NCI-H1436 treated with DMSO at 0.1 percent for 48 hours (cell line): ENCODE measurements around the gene SORCS2.

Experiments
- DNase-seq: peaks from one replicate; lab custom pipeline; 2025; lab: John Stamatoyannopoulos, UW

Gene SORCS2

DNA sequence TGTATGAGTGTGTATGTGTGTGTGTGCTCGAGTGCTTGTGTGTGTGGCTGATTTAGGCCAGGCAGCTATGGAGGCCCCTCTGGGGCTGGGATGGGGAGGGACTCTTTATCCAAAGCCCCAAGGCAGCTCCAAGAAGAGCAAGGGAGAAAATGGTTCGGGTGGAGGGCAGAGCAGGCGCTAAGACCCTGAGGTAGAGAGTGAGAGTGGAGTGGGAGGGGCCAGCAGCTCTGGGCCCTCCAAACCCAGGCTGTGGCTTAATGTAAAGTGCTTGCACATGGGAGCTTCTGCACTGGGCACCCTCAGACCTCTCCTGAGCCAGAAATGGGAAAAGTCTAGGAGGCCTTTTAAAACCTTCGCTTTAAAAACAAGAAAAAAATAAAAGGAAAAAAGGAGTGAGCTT is 475.9 kb downstream of the SORCS2 start:
- DNase-seq = no peak

DNA sequence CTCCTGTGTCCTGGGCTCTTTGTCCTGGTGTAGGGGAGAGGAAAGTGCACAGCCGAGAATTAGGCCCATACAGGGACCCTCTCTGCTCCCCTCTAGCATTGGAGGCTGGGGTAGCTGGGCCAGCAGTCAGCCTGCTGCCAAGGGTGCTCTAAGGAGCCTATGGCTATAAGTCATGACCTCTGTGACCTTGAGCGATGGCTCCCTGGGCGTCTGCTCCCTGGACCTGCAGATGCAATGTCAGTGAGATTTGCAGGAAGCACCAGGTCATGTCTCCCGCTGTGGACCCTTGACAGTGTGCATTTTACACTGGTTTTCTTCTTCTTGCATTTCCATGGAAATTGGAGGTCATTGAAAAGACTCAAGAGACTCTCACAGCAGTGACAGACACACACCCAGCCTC is 476.5 kb downstream of the SORCS2 start:
- DNase-seq = no peak

DNA sequence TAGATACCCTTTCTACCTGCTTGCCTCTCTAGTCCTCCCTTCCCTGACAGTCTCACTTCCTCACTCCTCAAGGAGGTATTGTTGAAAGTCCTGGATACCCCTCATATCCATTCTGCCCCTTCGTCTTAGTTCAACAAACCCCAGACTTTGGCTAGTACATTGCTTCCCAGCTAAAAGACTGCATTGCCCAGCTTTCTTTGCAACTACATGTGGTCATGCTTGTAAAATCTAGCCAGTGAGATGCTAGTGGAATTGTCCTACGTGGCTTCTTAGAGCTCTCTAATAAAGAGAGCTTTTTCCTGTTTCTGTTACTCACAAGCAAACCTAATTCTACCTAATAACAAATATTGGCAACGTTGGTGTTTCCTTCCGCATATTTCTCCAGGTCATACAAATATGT is 480.3 kb downstream of the SORCS2 start:
- DNase-seq = no peak

DNA sequence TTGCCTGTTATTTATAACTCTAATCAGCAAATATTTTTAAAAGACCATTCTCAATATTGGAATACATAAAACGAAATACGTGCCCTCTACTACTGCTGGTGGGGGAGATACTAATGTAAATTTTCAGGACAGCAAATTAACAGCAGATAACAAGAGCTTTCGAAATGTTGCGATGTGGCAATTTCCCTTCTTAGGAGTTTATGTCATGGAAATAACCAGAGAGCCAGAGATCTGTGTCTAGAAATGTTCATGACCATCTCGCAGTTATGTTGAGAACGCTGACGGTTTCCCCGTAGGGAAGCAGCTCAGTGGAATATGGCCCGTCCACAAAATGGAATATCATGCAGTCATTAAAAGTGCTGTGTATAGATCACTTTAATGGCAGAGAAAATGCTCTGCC is 480.8 kb downstream of the SORCS2 start:
- DNase-seq = no peak

DNA sequence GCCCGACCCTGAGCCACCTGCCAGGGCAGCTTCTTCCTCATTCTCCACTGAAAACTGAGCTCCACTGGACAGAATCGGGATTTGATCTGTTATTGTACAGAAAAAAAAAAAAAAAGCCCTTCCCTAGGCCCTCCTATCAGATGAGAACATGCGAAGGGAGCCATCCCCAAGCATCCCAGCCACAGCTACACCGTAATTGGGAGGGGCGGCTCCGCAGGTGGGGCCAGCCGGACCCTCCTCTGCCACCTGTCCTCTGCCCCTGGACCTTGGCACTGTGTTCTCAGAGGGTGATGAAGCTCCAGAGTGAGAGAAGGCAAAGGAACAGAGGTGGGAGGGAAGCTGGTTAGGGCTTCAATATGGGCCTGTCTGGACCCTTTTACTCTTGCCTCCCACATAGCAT is 482.4 kb downstream of the SORCS2 start:
- no peak for DNase-seq

DNA sequence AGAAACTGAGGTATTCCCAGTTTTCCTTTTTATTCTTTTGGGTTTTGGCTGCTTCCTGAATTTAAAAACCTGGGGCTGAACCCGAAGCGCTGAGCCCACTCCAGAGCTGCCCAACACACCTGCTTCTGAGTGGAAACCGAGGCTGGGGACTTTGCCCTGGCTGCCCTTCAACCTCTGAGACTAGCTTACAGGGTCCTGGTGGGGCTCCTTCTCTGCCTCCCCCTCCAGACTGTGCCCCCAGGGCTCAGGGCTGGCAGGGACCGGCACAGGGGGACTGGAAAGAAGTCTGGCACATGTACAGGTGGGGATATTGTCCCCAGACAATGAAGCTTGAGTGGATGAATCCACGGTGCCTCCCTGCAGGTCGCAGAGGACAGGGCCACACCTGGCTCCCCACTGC is 482.8 kb downstream of the SORCS2 start:
- no peak for DNase-seq

DNA sequence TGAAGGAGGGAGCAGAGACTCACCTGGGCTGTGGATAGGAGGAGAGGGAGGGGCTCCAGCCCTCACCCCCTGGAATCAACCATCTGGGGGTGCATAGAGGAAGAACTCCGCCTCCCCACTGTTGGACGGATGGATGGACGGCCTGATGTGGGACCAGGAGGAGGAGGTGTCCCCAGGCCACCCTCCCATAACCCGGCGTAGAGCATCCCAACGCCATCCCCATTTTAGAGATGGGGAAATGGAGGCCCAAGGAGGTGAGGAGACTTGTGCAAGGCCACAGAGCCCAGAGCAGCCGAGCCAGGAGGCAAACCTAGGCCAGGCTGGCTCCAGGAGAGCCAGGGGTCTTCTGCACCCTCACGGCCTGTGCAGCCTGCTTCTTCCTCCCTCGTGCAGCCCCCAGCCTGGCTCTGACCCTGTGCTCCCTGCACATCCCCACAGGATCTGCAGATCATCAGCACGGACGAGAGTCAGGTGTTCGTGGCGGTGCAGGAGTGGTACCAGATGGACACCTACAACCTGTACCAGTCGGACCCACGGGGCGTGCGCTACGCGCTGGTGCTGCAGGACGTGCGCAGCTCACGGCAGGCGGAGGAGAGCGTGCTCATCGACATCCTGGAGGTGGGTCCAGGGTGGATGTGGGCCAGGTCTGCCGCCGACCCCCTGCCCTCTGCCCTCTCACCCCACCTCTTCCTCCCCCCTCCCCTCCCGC is 483.4 kb downstream of the SORCS2 start:
- no peak for DNase-seq

DNA sequence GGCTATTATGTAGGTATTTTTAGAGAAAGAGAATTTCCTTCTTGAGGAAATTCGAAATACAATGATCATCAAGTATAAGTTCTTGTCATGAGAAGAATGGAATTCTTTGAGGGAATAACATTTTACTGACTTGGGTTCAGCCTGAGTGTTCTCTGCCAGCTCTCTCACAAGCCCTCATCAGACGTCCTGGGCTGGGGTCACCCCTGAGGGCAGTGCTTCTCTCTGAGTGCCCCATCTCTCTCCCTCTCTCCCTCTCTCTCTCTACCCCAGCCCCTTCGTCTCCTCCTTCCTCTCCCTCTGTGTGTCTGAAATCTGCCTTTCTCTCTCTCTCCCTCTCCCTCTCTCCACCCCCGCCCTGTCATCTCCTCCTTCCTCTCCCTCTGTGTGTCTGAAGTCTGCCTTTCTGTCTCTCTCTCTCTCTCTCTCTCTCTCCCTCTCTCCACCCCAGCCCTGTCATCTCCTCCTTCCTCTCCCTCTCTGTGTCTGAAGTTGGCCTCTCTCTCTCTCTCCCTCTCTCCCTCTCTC is 484.1 kb downstream of the SORCS2 start:
- no peak for DNase-seq

DNA sequence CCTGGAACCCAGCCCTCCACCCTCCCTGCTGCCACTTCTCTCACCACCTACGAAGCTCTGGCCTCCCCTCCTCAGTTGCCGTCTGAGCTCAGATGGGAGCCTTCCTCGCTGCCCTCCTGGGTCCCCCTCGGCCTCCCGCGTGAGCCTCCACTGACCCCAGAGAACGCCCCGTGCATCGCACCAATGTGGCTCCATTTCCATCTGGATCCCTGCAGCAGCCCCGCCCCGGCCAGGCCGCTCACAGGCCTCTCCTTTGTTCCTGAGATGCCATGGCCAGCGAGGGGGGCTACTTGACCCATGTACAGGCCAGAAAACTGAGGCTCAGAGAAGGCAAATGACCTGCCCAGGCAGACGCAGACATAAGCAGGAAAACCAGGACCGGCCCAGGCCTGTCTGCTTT is 484.7 kb downstream of the SORCS2 start:
- DNase-seq = no peak

DNA sequence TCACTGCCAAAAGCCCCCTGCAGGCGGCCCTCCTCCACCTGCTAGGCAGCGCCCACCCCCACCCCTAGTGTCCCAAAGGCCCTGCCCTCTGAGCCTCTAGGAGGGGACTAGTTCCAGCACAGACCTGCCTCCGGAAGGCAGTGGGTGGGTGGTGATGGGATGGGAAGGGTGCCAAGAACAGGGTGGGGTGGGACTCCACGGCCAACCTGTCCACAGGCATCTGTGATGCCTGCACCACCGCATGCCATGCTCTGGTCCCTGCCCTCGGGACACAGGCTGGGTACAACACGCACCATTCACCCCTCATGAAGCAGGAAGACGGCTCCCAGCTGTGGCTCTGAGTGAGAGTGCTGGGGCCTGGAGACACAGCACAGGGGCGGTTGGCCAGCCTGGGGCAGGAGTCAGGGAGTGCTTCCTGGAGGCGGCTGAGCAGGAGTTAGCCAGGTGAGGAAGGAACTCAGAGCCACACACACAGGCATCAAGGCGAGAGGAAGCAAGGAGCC is 485.5 kb downstream of the SORCS2 start:
- DNase-seq = no peak

DNA sequence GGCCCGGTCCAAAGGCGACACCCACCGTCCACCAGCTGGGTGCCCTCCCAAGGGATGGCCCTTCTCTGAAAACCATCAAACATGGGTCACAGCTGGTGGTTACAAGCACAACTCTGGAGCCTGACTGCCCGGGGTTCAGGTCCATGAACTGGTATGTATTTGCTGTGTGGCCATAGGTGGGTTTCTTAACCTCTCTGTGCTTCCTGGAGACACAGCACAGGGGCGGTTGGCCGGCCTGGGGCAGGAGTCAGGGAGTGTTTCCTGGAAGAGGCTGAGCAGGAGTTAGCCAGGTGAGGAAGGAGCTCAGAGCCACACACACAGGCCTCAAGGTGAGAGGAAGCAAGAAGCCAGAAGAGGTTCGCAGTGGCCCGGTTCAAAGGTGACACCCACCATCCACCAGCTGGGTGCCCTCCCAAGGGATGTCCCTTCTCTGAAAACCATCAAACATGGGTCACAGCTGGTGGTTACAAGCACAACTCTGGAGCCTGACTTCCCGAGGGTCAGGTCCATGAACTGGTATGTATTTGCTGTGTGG is 486.0 kb downstream of the SORCS2 start:
- no peak for DNase-seq

DNA sequence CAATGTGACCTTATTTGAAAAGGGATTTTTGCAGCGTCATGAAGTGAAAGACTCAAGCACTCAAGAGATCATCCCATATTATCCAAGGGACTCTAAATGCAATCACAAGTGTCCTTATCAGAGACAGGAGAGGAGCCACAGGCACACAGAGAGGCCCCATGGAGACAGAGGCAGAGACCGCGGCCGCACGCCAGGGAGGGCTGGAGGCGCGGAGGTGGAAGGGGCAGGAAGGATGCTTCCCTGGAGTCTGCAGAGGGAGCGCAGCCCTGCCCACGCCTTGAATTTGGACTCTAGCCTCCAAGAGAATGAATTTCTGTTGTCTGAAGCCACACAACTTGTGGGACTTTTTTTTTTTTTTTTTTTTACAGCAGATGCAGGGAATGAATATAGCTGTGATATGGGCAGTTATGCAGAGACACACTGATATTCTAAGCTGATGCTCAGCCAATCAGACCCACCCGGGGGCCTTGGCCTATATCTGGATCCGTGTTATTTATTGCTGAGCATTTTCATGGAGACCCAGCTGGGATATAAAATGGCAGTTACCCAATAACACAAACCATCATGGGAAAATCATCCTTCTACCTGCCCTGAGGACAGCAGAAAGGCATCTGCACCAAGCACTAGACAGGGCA is 487.2 kb downstream of the SORCS2 start:
- DNase-seq = no peak

DNA sequence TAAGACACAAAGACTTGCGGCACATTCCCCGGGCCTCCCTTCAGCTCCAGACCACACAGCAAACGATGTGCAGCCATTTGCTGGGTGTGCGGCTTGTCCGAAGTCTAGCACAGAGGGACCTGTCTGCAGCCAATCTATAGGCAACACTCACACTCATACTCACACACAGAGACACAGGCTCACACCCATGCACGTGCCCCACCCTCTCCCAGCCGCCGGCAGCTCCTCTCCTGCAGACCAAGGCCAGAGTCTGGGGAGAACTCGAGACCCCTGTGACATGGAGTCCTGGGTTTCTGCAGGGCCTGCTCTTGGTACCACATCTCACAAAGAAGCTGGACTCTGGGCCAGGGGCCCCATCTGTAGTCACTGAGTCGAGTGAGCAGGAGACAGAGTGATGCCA is 487.8 kb downstream of the SORCS2 start:
- DNase-seq = no peak

DNA sequence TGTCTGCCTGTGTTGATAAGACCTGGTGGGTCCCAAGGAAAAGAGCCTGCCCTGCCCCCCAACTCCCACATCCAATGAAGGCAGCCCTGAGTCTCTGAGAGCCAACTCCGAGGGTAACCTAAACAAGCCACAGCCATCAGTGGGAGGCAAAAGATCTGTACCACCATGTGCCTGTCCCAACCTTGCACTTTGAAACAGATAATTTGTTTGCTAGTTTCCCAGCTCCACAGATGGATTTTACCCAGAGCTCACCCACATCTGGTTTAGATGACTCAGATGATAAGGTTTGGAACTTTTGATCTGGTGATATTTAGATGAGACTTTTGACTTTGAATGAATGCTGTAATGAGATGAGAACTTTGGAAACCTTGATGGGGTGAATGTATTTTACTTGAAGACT is 488.4 kb downstream of the SORCS2 start:
- DNase-seq = no peak

DNA sequence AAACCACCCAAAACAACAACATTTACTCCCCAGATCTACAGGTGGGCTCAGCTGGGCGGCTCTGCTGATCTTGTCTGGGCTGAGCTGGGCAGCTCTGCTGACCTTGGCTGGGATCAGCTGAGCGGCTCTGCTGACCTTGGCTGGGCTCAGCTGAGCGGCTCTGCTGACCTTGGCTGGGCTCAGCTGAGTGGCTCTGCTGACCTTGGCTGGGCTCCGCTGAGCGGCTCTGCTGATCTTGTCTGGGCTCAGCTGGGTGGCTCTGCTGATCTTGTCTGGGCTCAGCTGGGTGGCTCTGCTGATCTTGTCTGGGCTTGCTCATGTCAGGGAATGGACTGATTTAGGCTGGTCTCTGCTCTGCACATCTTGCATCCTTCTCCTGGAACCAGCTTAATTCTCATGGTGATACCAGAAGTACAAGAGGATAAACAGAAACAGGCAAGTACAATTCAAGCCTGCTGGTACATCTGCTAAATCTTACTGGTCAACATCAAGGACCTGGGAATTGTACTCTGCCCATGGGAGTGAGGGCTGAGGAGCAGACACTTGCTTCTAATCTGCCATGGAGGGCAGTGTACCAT is 490.9 kb downstream of the SORCS2 start:
- DNase-seq = no peak

DNA sequence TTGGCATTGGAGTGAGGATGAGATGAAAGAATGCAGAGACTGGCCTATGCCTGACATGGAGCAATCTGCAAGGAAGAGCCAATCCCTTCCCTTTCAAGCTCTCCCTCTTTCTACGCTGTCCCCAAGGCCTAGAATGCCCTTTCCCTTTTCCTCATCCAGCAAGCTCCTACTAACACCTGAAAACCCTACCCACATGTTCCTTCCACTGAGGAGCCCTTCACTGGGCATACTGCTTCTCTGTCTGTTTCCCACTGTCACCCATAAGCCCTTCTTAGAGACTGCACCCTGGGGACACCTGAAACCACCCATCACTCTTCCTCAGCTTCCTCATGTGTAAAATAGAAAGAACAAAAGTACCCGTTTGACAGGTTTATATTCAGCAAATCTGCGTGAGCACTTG is 492.0 kb downstream of the SORCS2 start:
- DNase-seq = no peak

DNA sequence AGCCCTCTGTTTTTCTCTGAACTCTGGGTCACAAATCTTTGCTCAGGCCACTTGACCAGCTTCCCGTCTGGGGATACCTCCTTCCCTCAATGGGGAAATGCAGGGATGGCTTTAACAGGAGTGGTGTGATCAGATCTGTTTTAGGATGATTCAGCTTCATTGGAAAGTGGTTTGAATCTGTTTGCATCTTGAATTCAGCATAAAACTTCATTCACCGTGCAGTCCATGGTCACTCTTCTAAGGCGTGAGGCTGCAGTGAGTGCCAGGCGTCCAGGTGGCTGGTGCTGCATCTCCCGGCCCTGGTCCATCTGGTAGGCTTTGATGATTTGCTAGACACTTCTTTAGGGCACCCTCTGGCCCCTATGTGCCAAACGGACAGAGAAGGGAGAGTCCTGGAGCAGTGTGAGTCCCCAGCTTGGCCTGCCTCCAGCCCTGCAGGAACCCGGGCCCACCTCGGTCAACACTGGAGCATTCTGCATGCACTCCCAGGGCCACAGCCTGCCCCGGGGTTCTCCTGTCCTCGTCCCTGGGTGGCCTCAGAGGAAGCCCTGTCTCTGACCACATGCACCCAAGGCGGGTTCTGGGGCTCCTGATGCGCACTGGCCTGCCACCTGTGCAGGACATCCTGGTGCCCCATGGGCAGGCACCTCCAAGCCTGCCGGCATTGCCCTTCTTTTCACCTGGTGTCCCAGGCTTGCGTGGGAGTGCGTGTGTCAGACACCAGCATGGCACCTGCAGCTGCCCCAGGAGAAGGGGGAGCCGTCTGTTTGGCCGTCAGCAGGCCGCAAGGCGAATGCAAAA is 493.9 kb downstream of the SORCS2 start:
- no peak for DNase-seq

DNA sequence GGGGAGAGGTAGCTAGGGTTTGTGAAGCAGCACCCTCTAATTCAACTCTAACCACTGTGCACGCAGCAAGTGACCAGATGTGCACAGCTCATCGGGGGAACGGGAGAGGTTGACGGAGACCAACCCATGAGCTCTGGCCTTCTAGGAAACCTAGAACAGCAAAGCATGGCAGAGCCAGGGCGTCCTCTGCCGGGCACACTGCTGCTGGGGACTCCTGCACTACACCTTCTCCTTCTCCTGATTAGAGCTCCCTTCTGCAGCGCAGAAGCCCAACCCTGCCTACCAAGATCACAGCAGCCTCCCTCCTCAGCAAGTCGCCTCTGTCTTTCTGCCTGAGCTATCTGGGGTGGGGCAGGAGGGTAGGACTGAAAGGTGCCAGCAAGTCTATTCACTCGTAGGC is 494.7 kb downstream of the SORCS2 start:
- DNase-seq = no peak

DNA sequence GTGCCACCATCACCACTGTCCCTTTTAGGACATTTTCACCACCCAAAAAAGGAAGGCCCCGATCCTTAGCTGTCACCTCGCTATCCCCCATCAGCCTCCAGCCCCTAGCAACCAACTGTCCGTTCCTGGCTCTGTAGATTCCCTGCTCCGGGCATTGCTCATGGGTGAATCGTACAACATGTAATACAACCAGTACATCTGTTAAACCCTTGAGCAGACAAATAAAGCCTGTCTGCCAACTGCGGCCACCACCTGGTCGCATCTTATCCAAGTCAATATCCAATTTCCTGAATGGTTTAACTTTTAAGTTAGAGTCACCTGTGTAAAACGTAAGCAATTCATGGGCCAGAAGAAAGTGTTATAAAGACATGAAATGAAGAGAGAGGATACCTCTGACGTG is 495.5 kb downstream of the SORCS2 start:
- DNase-seq = no peak

DNA sequence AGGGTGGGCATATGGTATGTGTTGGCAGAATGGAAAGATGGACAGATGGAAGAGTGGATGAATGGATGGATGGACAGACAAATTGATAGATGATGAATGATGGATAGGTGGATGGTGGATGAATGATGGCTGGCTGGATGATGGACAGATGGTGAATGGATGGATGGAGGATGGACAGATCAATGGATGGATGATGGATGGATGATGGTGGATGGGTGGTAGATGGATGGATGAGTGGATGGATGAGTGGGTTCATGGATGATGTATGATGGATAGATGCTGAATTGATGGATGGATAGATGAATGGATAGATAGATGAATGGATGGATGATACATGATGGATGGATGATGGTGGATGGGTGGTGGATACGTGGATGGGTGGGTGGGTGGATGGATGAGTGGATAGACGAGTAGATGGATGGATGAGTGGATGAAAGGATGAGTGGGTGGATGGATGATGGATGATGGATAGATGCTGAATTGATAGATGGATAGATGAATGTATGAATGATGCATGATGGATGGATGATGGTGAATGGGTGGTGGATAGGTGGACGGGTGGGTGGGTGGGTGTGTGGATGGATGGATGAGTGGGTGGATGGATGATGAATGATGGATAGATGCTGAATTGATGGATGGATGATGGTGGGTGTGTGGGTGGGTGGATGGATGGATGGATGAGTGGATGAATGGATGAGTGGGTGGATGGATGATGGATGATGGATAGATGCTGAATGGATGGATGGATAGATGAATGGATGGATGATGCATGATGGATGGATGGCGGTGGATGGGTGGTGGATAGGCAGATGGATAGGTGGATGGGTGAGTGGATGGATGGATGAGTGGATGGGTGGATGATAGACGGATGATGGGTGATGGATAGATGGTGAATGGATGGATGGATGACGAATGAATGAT is 497.7 kb downstream of the SORCS2 start:
- no peak for DNase-seq

DNA sequence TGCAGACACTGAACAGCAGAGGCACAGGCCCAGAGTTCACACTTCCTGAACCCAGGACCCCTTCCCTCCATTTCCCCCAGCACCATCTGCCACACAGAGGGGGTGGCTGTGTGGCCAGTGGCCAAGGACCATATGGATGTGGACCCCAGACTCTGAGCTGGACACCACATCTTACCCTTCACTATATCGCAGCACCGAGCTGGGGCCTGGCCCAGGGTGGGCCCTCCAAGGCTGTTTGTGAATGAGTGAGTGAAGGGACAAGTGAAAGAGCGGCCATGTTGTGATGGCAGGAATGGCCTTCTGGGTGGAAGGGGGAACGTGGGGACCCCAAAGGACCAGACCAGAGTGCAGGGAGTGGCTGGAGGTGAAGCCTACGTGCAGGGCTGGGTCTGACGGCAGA is 498.7 kb downstream of the SORCS2 start:
- no peak for DNase-seq
